NCI-H1694 treated with DMSO at 0.1 percent for 48 hours (cell line): ENCODE results near the gene GON4L.
"Not testable (repeated sequence)": the region's sequence is repeated elsewhere in the genome, so short reads cannot be mapped to it uniquely, and the experiment has no call there.

ENCODE experiments used
- DNase-seq: peaks from one replicate; lab custom pipeline; 2025; lab: John Stamatoyannopoulos, UW

GON4L gene, protein sequence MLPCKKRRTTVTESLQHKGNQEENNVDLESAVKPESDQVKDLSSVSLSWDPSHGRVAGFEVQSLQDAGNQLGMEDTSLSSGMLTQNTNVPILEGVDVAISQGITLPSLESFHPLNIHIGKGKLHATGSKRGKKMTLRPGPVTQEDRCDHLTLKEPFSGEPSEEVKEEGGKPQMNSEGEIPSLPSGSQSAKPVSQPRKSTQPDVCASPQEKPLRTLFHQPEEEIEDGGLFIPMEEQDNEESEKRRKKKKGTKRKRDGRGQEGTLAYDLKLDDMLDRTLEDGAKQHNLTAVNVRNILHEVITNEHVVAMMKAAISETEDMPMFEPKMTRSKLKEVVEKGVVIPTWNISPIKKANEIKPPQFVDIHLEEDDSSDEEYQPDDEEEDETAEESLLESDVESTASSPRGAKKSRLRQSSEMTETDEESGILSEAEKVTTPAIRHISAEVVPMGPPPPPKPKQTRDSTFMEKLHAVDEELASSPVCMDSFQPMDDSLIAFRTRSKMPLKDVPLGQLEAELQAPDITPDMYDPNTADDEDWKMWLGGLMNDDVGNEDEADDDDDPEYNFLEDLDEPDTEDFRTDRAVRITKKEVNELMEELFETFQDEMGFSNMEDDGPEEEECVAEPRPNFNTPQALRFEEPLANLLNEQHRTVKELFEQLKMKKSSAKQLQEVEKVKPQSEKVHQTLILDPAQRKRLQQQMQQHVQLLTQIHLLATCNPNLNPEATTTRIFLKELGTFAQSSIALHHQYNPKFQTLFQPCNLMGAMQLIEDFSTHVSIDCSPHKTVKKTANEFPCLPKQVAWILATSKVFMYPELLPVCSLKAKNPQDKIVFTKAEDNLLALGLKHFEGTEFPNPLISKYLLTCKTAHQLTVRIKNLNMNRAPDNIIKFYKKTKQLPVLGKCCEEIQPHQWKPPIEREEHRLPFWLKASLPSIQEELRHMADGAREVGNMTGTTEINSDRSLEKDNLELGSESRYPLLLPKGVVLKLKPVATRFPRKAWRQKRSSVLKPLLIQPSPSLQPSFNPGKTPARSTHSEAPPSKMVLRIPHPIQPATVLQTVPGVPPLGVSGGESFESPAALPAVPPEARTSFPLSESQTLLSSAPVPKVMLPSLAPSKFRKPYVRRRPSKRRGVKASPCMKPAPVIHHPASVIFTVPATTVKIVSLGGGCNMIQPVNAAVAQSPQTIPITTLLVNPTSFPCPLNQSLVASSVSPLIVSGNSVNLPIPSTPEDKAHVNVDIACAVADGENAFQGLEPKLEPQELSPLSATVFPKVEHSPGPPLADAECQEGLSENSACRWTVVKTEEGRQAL (N-terminal part only)

DNA sequence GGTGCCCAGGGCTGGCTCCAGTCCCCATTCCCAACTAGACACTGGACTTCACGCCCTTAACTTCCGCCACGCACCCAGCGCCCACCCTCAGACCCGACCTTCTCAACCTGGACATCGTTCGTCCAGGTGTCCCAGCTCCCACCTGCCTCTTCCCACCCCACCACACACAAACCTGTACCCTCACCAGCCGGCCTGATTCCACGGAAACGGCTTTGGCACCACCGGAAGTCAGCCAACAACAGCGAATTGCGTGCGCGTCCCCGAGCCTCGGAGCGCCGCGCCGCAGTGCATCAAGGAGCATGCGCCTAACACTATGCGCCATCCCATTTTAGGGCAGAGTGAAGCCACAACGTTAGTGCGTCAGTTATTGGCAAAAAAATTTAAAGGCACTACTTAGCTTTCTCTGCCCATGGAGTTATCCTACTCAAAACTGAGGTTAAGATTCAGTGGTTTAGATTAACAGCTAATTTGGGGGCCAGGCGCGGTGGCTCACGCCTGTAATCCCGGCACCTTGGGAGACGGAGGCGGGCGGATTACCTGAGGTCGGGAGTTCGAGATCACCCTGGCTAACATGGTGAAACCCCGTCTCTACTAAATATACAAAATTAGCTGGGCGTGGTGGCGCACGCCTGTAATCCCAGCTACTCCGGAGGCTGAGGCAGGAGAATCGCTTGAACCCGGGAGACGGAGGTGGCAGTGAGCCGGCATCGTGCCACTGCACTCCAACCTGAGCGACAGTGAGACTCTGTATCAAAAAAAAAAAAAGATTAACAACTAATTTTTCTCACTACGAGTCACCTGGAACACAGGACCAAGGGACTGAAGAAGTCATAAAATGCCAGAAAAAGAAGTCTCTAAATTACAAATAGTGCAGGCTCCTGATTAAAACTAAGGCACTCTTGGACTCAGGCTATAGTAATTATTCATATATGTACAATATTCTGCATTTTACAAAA lies at the start of gene GON4L:
Gene GON4L (minus strand): TSS at position 240 of the 956 bp plus-strand sequence. CDS start 3,434 bp downstream, outside the sequence.
- peak; percentile 99 for DNase-seq

DNA sequence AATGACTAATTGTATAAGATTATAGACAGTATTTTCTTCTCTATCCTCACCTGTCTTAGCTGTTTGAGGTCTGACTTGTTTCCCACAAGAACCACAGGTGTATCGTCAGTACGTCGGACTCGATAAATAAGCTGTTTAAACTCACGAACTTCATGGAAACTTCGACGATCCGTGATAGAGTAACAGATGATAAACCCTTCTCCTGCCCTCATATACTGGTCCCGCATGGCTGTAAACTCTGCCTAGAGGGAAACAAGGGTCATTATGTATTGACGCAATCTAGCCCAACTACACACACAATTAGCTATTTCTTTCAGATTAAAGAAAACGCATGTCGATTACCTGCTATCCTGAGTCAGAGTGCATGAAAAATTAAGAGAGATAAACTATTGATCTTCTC lies 47.2 kb upstream of the GON4L start:
- no peak for DNase-seq

DNA sequence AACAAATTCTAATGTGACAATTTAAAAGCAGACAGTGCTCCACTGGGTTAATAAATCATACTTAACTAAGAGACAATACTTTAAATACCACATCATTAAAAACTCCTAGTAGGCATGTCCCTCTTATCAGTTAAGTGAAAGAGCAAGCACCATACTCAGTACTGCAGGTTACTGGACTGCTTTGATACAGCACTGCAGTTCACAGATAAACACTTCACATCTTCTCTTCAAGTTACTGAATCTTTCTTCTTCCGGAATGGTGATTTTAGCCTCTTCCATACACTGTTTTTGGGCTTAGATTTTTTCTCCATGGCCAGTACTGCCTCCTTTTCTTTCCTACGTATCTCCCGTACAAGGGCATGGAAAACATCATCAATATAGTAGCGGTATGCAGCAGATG lies 43.1 kb upstream of the GON4L start:
- DNase-seq: no peak

DNA sequence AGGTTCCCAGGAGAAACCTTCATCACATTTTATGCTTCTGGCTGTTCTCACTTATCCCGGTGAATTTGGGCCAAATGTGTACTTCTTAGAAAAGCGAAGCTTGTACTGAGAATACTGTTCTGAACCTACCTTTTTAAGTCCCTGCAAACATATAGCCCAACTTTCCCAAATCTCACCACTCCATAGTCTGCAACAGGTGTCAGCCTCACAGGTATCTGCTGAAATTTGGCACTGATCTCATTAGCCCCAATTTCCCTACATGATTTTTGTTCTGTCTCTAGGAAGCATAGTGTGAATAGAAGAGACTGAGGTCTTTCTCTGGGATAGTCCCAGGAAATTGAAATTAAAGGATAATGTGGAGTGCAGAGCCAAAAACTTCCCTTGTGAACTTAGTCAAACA lies 42.7 kb upstream of the GON4L start:
- DNase-seq: no peak

DNA sequence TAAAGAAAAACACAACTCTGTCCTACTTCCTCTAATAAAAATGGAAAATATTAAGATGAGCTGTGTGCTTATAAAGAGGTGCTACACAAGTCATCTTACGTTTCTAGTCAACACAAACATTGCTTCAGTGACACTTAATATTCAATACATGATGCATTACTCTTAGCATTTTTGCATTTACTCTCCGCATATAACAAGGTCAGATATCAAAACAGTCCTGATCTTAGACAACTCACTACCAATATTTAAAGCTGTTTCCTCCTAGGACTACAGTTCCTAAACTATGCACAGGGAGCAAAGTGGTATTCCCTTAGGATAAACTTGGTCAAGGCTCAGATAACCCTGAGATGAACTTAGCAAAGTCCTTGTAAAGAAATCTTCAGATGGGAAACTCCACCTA lies 41.9 kb upstream of the GON4L start:
- DNase-seq: no peak

DNA sequence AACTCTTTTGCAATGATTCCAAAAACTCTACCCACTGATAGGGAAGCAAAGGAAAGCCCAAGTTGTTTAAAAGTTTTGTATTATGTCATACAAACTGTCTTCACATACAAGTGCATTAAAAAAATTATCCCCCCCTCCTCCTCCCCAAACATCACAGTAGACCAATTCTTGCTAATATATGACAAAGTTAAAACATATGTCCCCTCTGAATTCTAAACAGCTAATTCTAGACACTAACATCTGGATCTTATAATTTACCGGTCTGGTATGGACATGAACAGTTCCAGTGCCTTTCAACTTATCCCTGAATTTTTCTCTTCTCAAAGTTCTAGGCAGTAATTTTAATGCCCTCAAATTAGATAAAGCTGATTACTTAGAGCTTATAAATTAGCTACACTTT lies 40.7 kb upstream of the GON4L start:
- no peak for DNase-seq

DNA sequence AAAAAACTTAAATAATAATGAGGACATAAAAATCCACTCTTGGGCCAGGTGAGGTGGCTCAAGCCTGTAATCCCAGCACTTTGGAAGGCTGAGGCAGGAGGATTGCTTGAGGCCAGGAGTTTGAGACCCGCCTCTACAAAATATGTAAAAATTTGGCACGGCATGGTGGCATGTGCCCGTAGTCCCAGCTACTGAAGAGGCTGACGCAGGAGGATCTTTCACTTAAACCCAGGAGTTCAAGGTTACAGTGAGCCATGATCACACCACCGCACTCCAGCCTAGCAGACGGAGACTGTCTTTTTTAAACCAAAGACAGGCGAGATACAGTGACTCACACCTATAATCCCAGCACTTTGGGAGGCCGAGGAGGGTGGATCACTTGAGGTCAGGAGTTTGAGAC lies 39.5 kb upstream of the GON4L start:
- not testable (repeated sequence) for DNase-seq

DNA sequence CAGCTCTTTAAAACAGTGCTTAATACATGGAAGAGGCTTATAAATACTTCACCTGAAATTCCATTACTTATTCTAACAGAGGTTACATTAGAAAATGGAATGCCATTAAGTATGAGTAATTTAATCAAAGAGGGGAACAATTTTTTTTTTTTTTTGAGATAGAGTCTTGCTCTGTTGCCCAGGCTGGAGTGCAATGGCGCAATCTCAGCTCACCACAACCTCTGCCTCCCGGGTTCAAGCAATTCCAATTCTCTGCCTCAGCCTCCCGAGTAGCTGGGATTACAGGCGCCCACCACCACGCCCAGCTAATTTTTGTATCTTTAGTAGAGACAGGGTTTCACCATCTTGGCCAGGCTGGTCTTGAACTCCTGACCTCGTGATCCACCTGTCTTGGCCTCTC lies 38.6 kb upstream of the GON4L start:
- not testable (repeated sequence) for DNase-seq

DNA sequence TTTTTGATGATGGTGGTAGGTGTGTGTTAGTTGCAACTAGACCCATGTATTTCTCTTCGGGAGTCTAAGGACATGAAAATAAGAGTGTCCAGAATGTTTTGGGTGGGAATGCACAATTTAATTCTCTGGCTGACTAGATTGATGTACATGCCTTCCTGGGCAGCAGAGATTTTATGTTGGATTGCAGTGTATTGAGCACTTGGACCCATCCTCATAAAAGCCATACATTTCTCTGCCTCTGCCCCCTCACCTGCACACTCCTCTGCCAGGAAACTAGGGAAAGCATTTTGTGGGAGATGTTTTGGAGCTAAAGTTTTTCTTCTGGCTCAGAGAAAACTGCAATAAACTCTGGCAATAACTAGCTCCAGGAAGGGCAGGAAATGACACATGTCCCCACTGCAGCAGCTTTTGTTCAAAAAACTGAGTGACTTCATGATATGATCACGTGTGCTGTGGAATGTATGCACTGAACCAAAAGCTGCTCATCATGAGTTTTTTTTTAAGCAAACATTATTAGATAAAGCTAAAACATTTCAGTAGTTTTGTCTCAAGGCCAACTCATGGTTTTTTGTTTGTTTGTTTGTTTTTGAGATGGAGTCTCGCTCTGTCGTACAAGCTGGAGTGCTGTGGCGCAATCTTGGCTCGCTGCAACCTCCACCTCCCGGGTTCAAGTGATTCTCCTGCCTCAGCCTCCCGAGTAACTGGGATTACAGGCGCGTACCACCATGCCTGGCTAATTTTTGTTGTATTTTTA lies 36.6 kb upstream of the GON4L start:
- no peak for DNase-seq

DNA sequence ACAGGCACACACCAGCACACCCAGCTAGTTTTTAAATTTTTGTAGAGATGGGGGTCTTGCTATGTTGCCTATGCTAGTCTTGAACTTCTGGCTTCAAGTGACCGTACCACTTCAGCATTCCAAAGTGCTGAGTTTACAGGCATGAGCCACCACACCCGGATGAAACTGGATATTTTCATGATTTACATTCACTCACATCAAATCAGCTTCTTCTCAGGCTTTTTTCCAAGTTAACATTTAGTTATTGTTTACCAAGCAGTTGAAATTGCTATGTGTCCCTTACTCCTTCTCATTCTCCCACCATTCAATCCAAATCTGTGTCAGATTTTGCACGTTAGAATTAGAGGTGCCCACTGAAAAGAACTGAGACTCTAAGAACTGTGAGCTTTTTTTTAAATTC lies 35.8 kb upstream of the GON4L start:
- no peak for DNase-seq

DNA sequence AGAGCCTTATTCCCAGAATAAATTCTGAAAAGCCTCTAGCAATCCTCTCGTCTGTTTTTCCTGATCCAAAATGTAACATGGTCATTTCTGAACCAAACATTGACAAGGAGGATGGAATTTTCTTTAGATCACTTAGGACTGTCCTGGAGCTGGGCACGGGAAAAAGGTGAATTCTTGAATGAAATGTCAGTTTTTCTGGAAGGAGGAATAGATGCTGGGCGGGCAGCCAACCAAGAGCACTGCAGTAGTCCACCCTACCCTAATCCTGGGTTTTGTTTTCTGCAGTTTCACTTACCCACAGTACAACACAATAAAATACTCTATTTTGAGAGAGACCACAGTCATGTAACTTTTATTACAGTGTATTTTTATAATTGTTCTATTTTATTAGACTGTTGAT lies 33.2 kb upstream of the GON4L start:
- DNase-seq: no peak

DNA sequence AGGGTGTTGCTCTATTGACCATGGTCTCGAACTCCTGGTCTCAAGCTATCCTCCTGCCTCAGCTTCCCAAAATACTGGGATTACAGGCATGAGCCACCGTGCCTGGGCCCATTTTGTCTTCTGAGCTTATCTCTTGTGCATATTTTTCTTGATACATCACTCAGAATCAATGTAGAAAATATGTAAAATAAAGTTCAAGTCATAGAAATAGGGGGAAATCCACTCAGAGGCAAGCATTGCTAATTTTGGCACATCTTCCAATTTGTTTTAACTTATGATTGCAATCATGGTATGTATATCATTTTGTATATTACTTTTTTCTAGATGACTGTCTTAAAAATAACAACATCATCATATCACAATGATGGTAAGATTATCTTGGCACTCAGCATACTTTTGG lies 32.6 kb upstream of the GON4L start:
- no peak for DNase-seq

DNA sequence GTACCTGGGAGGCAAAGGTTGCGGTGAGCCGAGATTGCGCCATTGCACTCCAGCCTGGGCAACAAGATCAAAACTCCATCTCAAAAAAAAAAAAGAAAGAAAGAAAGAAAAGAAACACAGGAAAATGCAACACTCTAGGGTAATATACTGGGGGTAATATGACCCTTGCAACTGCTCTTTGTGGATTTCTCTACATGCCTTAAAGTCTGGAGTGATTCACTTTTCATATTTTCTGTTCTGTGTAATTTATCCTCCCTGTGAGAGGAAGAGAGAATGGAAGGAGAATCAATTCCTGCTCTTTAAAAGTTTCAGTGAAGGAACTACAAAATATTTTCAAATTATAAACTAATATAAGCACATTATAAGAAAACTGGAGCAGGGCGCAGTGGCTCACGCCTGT lies 31.5 kb upstream of the GON4L start:
- no peak for DNase-seq

DNA sequence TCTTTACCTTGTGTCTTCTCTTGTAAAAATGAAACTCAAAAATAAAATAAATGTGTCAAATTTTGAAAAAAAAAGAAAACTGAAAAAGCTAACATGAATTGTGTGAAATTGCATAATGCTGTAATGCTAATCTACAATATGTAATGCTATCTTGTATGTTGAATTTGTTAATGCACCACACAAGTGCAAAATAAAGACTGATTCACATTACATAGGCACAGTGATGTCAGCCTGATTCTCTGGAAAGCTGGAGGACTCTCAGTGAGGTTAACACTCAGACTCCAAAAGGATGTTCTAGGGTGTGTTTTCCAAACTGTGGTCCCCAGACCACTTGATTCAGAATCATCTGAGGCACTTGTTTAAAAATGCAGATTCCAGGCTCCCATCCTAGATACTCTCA lies 28.0 kb upstream of the GON4L start:
- no peak for DNase-seq

DNA sequence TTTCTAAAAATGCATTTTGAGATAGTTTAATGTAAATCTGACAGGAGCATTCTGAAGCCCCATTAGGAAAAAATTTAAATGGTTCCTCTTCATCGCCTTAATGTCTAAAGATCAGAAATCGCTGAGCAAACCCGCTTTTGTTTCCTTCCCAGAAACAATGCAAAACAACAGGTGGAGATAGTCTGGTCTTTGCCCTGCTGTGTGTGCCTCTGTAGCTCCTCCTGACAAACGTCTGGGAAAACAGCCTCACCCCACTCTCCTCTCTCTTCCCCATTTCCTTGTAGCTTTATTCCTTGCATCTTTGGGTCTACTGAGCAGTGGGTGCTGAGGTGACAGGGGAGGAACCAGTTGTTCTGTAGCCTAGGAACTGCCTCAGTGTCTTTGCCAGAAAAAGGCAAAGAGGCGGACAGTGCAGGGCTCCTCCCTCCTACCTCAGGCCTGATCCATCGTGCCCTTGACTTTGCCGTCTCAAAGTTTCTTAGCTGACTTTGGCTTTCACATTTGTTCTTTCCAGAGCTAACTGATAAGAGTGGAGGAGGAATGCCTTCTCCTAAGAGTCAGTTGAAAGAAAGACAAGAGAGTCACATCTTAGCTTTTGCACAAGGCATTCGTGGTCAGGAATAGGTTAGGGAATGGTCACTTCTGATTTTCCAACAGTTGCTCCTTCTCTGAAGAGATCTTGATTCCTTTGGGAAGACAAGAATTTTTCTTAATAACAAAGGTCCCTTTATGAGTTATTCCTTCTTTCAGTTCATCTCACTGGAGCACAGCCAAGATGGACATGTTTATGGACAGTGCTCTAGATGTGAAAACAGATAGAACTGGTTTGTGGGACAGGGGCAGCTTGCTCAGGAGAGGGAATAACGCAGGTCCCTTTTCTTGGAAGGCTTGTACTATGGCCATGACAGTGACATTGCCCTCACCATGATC lies 27.3 kb upstream of the GON4L start:
- no peak for DNase-seq

DNA sequence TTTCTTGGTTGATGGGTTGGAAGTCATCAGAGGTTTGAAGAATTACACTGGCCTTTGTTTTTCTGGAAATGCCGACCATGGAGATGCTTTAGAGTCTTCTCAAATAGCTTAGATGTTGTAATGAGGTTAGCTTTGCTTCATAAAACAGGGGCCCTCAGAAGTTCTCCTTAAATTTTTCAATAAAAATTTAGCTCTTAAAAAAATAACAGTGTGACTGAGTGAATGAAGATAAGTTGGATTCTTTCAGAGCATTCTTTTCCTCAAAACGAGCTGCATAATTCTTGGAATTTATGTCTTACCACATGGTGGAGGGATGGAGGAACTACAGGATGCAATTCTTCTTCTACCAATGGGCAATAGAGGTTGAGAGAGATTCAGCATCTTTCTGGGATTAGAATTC lies 25.8 kb upstream of the GON4L start:
- DNase-seq: no peak

DNA sequence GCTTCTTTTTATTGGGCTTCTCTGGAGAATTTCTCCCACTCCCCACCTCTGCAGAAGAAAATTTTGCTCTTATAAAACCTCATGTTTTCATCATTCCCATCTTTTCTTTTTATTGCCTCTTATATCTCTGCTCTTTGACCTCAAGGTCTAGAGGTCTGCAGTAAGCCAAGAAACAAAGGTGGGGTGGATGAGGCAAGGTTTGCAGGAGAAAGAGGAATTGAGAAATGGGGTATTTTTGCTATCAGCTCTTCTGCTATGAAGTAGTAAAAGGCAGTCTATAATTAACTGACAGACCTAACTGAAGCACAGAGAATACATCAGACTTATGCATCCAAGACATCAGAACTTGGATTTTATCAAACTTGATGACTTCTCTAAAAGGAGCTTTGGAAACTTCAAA lies 25.2 kb upstream of the GON4L start:
- DNase-seq: no peak

DNA sequence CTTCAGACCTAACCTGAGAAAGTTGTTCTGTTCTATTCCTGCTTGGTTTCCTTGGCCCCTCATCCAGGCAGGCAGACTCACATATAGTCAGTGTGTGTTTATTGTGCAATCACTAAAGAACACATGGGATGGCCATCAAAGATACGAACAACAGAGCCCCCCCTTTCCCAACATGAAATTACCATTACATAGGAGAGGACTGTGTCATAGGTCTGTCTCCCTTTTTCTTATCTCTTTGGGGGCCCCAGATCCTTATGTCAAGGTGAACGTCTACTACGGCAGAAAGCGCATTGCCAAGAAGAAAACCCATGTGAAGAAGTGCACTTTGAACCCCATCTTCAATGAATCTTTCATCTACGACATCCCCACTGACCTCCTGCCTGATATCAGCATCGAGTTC lies 23.9 kb upstream of the GON4L start:
- DNase-seq: no peak

DNA sequence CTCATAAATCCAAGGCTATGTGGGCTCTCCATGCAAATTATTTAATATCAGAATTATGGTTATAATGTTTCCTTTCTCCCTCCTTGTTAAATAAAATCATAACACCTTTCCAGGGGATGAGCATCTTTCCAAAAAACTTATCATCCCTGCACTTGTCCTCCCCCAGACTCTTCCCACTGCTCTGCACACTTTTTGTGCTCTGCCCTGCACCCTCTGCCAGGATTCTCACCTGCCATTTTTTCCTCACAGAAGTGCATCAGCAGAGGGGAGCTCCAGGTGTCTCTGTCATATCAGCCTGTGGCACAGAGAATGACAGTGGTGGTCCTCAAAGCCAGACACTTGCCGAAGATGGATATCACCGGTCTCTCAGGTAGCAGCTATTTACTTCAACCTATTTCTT lies 23.2 kb upstream of the GON4L start:
- DNase-seq: no peak
